ENCODE measurements around the gene TNF.

The TNF gene

DNA sequence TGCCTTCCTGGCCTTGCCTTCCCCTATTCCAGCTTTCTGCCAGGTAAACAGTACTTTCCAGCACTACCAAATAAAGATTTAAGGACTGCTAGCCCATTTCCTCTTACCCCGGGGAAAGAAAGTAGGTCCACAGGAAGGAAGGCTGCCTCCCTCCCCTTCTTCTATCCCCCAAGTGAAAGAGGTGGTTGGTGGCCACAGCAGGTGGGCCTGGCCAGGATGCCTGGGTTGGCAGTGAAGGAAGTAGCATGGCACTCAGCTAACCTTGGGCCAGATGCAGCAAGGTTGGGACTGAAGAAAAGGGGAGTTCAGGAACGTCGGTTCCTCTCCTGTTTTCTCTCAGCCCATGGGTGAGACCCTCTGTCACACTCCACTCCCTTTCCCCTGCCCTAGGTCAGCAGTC is 19.1 kb upstream of the TNF start:
- TF ChIP-seq POLR2A (IDR thresholded peaks at IDR 0.05; ENCODE audit: low read length) (no peak), GATA1 (IDR thresholded peaks at IDR 0.05; ENCODE audit: low read depth, low read length) (no peak)
- no peak for DNase-seq

DNA sequence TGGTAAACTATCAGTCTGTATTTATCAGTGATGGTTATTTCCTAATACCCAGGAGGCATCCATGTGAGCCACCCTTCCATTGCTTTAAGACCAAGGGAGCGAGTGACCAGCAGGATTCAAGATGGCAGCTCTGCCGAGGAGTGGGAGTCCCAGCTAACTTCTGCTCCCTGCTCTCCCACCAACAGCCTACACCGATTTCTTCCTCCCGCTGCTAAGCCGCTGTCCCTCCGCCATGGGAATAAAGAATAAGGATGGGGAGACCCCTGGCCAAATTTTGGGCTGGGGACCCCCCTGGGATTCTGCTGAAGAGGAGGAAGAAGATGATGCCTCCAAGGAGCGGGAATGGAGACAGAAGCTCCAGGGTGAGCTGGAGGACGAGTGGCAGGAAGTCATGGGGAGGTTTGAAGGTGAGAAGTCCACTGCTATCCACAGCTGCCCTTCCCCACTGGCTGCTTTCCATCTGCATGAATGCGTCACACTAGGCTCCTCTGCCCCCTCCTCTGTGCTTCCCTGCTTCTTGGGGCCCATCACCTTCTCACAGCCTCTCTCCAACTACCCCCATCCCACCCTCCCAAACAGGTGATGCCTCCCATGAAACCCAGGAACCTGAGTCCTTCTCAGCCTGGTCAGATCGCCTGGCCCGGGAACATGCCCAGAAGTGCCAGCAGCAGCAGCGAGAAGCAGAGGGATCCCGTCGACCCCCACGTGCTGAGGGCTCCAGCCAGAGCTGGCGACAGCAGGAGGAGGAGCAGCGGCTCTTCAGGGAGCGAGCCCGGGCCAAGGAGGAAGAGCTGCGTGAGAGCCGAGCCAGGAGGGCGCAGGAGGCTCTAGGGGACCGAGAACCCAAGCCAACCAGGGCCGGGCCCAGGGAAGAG is 17.7 kb upstream of the TNF start:
- no peak for TF ChIP-seq POLR2A (IDR thresholded peaks at IDR 0.05; ENCODE audit: low read length)
- TF ChIP-seq GATA1 (IDR thresholded peaks at IDR 0.05; ENCODE audit: low read depth, low read length), result no peak
- no peak for DNase-seq

DNA sequence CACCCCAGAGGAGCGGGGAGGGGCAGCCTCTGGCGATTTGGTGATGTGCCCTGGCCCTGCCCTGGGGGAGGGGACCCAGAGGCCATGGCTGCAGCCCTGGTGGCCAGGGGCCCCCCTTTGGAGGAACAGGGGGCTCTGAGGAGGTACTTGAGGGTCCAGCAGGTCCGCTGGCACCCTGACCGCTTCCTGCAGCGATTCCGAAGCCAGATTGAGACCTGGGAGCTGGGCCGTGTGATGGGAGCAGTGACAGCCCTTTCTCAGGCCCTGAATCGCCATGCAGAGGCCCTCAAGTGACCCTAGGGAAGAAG is 17.1 kb upstream of the TNF start:
- DNase-seq, result no peak
- TF ChIP-seq GATA1 (IDR thresholded peaks at IDR 0.05; ENCODE audit: low read depth, low read length) (no peak), POLR2A (IDR thresholded peaks at IDR 0.05; ENCODE audit: low read length) (no peak)

DNA sequence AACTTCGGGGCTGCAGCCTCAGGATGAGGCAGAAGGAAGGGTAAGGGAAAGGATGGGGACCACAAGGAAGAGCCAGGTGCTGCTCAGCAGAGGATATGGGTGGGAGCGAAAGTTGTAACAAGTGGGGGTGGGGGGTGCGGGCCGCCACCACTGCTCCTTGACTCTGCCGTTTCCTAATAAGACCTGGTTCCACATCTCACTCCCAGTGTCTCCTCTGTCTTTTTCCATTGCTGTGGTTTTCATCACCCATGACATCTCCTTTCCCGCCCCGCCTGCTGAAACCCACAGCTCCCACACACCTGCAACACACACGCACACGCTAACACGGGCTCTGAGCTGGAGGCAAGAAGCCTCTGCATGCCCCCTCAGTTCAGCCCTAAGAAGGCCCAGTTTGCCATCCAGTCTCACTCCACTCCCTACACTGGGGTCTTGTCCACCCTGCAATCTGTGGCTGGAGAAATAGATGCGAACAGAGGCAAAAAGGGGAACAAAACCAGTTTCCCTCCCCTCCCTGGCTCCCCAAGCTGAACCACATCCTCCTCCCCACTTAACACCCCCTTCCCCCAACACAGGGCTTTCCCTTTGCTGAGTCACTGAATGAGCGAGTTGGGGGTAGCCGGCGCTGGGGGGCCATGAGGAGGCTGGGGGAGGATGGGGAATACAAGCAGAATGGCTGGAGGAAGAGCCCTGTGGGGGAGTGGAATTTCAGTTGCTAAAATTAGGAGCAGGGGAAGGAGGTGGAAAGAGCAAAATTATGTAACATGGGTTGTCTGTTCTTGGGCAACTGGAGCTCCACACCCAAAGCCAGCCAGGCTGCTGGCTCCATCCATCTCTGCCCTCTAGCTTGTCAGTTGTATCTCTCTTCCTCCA is 16.5 kb upstream of the TNF start:
- DNase-seq, result peak in 1 of 2 experiments; percentile 43

DNA sequence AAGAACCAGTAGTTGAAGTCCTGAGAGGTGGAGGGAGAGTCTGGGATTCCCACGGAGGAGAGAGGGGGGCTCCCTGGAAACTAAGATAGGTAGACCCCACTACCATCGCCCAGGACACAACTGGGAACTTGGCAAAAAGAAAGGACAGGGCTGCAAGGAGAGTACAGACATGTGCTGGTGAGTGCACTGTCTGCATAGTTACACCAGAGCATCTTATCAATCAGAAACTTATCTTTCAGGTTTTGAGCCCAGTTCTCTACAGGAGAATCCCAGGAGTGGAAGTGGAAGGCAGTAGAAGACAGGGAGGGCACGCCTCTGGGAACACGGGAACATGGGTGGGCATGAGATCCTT is 15.8 kb upstream of the TNF start:
- no peak for DNase-seq
- TF ChIP-seq GATA1 (IDR thresholded peaks at IDR 0.05; ENCODE audit: low read depth, low read length), result no peak
- no peak for TF ChIP-seq POLR2A (IDR thresholded peaks at IDR 0.05; ENCODE audit: low read length)

More for the DNA sequence above, 16.5 kb upstream of the TNF start:
- no peak for TF ChIP-seq GATA1 (IDR thresholded peaks at IDR 0.05; ENCODE audit: low read depth, low read length)

DNA sequence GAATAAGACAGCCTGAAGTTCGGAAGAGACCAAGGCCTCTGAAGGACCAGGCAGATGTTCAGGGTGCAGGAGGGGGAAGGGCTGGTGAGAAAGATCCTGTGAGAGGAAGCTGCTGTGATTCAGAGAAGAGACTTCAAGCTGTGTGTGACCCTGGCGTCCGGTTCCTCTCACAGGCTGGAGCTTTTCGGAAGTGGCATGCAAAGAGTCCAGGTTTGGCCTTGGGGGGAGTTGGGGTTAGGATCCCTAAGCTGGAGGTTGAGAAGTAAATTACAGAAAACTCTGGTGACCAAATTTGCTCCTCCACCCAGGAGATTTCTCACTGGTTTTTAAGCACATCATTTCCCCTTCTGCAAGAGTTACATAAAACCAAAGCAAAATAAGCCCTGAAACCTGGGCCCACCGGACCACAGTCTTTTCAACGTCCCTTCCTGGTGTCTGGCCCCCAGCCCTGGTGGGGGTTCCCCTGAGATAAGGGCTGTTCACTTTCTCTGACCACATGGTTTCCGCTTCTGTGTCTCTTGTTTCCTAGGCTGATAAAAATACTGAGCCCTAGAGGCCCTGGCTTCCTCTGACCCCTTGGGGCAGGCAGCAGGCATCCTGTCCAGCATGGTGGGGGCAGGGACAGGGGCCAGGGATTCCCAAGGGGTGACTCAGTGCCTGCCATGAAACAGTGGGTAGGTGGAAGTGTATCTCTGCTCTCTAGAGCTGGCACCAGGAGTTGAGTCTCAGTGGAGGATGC is 15.2 kb upstream of the TNF start:
- DNase-seq, result no peak
- TF ChIP-seq GATA1 (IDR thresholded peaks at IDR 0.05; ENCODE audit: low read depth, low read length) (no peak), POLR2A (IDR thresholded peaks at IDR 0.05; ENCODE audit: low read length) (no peak)

DNA sequence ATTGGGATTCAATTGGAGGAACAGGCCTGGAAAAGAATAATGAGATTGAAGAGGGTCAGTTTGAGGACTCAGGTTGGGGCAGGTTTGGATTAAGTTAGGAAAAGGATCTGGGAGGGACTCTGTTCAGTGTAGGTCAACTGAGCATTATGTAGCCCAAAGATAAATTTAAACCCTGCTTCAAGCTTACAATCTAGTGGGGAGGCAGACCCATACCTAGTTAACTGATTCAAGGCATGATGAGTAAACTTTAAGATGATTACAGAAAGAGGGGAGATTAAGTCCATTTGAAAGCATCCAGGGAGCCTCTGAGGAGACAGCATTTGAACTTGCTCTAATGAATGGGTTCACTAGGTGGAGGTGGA is 14.7 kb upstream of the TNF start:
- DNase-seq, result no peak
- TF ChIP-seq GATA1 (IDR thresholded peaks at IDR 0.05; ENCODE audit: low read depth, low read length), result no peak
- TF ChIP-seq POLR2A (IDR thresholded peaks at IDR 0.05; ENCODE audit: low read length), result no peak

DNA sequence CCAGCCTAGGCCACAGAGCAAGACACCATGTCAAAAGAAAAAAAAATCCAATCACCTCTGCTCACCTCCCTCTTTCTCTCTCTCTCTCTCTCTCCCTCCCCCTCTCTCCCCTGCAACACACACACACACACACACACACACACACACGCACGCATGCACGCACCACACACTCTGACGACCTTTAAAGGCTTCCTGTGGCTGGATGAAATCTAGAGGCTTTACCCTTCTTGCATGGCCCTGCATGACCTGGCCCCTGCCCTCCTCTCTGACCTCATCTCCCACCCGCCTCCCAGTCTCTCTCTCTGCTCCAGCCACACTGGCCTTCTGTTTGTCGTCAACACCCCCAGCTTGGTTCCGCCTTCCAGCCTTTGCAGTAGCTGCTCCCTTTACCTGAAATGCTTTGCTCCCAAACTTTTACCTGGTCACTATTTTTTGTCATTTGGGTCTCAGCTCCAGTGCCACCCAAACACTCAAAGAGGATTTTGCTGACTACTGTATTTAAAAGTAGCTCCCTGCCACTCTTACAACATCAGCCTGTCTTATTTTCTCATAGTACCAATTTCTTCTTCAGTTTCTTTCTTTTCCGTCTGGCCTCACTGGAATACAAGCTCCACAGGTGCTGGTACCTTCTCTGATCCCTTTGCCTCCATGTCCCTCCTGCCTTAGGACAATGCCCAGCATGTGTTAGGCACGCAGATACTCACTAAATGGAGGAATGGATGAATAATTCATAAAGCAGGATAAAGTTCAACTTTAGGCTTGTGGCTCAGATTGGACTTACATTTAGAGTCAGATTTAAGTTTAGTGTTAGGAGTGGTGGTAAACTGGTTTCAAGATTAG is 7.6 kb upstream of the TNF start:
- no peak for DNase-seq
- TF ChIP-seq POLR2A (IDR thresholded peaks at IDR 0.05; ENCODE audit: low read length) (no peak), GATA1 (IDR thresholded peaks at IDR 0.05; ENCODE audit: low read depth, low read length) (no peak)

DNA sequence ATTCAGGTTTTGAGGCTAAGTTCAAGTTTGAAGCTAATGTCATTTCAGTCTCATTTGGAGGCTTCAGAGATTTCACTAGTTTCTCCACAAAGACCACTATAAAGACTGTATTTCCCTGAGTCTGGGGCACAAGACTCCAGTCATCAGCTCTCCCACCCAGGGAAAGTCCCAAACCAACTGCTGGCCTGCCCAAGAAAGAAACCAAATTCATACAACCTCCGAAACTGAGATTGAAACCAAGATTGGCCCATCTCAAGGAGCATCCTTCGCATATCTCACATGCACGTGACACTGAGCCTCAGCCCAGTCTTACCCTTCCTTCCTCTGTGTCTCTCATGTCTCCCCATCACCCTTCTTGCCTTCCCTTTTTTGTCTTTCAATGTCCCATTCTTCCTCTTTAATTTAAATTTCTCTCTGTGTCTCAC is 6.8 kb upstream of the TNF start:
- TF ChIP-seq POLR2A (IDR thresholded peaks at IDR 0.05; ENCODE audit: low read length) (no peak), GATA1 (IDR thresholded peaks at IDR 0.05; ENCODE audit: low read depth, low read length) (no peak)
- DNase-seq, result no peak

DNA sequence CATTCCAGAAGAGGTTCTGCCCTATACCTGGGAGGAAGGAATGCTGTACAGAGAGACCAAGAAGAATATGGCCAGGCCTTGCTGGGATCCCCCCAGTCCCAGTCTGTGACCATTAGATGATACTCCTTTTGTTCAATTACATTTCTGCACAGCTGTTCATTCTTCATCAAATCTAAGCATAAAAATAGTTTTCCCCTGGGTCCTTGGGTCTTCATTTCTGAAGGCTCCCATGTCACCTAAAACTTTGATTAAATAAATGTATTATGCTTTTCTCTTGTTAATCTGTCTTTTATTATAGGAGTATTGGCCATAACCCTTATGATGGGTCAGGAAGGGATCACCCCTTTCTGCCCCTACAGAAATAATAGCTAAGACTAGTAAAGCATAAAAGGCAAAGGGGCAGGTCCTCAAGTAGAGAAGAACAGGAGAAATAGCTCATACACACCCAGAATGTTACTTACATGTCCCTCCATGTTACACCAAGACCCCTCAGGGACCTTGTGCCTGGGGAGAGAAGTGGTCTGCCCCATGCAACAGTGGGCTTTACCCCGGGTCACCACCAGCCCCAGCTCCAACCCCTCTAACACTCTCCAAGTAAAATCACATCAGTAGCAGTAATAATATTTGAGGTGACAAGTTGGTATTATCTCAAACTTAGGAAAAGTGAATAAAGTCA is 5.4 kb upstream of the TNF start:
- DNase-seq, result no peak
- TF ChIP-seq POLR2A (IDR thresholded peaks at IDR 0.05; ENCODE audit: low read length), result no peak
- no peak for TF ChIP-seq GATA1 (IDR thresholded peaks at IDR 0.05; ENCODE audit: low read depth, low read length)

DNA sequence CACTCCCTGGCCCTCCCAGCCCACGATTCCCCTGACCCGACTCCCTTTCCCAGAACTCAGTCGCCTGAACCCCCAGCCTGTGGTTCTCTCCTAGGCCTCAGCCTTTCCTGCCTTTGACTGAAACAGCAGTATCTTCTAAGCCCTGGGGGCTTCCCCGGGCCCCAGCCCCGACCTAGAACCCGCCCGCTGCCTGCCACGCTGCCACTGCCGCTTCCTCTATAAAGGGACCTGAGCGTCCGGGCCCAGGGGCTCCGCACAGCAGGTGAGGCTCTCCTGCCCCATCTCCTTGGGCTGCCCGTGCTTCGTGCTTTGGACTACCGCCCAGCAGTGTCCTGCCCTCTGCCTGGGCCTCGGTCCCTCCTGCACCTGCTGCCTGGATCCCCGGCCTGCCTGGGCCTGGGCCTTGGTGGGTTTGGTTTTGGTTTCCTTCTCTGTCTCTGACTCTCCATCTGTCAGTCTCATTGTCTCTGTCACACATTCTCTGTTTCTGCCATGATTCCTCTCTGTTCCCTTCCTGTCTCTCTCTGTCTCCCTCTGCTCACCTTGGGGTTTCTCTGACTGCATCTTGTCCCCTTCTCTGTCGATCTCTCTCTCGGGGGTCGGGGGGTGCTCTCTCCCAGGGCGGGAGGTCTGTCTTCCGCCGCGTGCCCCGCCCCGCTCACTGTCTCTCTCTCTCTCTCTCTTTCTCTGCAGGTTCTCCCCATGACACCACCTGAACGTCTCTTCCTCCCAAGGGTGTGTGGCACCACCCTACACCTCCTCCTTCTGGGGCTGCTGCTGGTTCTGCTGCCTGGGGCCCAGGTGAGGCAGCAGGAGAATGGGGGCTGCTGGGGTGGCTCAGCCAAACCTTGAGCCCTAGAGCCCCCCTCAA is 3.1 kb upstream of the TNF start, which contains the start of gene LTA:
Gene LTA (plus strand): TSS at position 249 of the 871 bp plus-strand sequence. CDS start 454 bp downstream, at position 703.
- DNase-seq, result no peak
- TF ChIP-seq POLR2A (IDR thresholded peaks at IDR 0.05; ENCODE audit: low read length) (no peak), GATA1 (IDR thresholded peaks at IDR 0.05; ENCODE audit: low read depth, low read length) (no peak)

Data from erythroblast (primary cell).